CD4-positive, alpha-beta T cell treated with Interleukin-15 for 4 hours (primary cell): Measurements from ENCODE around the gene MFAP5.
"Not testable (repeated sequence)": the region's sequence is repeated elsewhere in the genome, so short reads cannot be mapped to it uniquely, and the experiment has no call there.

Source experiments
- DNase-seq: peaks from one replicate; pipeline ENCODE4 v3.0.0-alpha.2; 2020; ENCODE audit warnings: low spot score

Gene MFAP5

GRCh38 chr12:8629486-8630033 is 33.1 kb downstream of the MFAP5 start:
- DNase-seq: no peak

- DNase-seq: no peak
Measured at GRCh38 chr12:8628731-8629130, 33.9 kb downstream of the MFAP5 start.

GRCh38 chr12:8624750-8625149 is 37.9 kb downstream of the MFAP5 start:
- DNase-seq: not testable (repeated sequence)

- no peak for DNase-seq
Measured at GRCh38 chr12:8622646-8623045, 40.0 kb downstream of the MFAP5 start.

- no peak for DNase-seq
Measured at GRCh38 chr12:8615206-8615605, 47.4 kb downstream of the MFAP5 start.

- not testable (repeated sequence) for DNase-seq
Measured at GRCh38 chr12:8613881-8614280, 48.7 kb downstream of the MFAP5 start.

GRCh38 chr12:8612629-8613028 is 50.0 kb downstream of the MFAP5 start, which contains the start of gene AICDA:
Gene AICDA, minus strand, starts transcription at chr12:8612859. Its CDS starts 92 bp downstream, at chr12:8612767.
- DNase-seq: no peak

- peak; percentile 18 for DNase-seq
Measured at GRCh38 chr12:8609061-8609570, 53.5 kb downstream of the MFAP5 start.

GRCh38 chr12:8606890-8607289 is 55.7 kb downstream of the MFAP5 start:
- no peak for DNase-seq

- no peak for DNase-seq
Measured at GRCh38 chr12:8605057-8605456, 57.6 kb downstream of the MFAP5 start.

GRCh38 chr12:8603856-8604255 is 58.8 kb downstream of the MFAP5 start:
- DNase-seq: no peak

GRCh38 chr12:8603286-8603685 is 59.3 kb downstream of the MFAP5 start:
- DNase-seq: no peak

GRCh38 chr12:8596561-8596960 is 66.1 kb downstream of the MFAP5 start:
- no peak for DNase-seq
